ENCODE measurements around the gene TESMIN. TPM values are rescaled to one million over a fixed set of nuclear protein-coding genes. Genes with fewer than 3 reads are reported as not detected.

Gene TESMIN, protein sequence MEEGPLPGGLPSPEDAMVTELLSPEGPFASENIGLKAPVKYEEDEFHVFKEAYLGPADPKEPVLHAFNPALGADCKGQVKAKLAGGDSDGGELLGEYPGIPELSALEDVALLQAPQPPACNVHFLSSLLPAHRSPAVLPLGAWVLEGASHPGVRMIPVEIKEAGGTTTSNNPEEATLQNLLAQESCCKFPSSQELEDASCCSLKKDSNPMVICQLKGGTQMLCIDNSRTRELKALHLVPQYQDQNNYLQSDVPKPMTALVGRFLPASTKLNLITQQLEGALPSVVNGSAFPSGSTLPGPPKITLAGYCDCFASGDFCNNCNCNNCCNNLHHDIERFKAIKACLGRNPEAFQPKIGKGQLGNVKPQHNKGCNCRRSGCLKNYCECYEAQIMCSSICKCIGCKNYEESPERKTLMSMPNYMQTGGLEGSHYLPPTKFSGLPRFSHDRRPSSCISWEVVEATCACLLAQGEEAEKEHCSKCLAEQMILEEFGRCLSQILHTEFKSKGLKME
- 10 to 100 TPM; 14.3 to 20.7 TPM for total RNA-seq

DNA sequence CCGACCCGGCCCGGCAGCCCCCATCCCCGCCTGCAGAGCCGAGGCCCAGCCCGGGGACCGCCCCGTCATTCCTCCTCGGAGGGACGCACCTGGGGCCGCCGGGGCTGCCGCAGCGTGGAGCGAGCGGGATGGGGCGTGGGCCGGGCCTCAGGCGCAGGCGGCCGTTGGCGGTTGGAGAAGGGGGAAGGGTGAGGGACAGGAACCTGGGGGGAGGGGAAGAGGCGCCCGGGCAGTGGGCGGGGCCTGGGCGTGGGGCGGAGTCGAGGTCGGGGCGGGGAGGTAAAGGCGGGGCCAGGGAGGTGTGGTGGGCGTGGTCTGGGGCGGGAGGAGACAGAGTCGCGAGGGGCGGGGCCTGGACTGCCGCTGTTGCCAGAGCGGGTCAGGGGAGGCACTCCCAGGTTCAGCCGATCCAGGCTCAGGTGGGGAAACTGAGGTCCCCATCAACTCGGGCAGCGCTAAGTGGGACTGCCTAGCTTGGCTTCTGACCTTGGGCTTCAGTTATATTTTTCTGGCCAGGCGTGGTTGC is at the start of gene TESMIN:
TSS of gene TESMIN (minus strand) at position 190 of the 526 bp plus-strand sequence. CDS start 860 bp downstream, outside the sequence.
- H3K9ac ChIP-seq (ENCODE audit: low read depth in 2 of 2, low read length in 2 of 2) = peak within 1 kb of the TSS in 1 of 2 donors; percentile 72
- H3K27ac ChIP-seq = no peak within 1 kb of the TSS

DNA sequence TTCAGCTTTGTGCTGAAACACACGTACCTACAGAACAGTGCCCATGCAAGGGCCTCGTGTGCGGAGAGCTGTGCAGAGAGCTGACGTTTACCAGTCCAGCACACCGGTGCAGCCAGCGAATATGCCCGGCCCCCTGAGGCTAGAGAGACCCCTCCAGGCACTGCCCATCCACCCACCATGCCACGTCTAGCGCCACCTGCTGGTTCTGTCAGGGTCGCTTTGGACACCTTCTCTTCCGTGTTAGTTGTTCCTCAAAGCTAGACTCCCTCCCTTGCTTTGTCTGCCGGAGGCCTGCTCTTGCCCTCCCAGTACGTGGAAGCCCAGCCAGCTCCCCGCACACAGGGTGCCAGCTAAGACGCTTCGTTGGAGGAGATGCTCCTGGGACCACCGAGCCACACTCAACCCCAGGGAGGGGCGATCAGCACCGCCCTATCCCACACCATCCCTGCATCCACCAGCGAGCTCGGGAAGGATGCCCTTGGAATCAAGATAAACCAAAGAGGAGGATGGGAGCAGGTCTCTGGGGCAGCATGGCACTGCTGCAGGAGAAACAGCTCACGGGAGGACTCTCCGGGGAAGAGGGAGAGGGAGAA is 47.0 kb upstream of the TESMIN start:
- H3K36me3 ChIP-seq = peaks cover 19% of the 10 kb centered on the region
- DNase-seq = peak; percentile 36
- H3K4me1 ChIP-seq = no peaks in the 10 kb centered on the region

More for the DNA sequence above, at the start of gene TESMIN:
- DNase-seq = peak; percentile 98
- TF ChIP-seq, protein P1, sequence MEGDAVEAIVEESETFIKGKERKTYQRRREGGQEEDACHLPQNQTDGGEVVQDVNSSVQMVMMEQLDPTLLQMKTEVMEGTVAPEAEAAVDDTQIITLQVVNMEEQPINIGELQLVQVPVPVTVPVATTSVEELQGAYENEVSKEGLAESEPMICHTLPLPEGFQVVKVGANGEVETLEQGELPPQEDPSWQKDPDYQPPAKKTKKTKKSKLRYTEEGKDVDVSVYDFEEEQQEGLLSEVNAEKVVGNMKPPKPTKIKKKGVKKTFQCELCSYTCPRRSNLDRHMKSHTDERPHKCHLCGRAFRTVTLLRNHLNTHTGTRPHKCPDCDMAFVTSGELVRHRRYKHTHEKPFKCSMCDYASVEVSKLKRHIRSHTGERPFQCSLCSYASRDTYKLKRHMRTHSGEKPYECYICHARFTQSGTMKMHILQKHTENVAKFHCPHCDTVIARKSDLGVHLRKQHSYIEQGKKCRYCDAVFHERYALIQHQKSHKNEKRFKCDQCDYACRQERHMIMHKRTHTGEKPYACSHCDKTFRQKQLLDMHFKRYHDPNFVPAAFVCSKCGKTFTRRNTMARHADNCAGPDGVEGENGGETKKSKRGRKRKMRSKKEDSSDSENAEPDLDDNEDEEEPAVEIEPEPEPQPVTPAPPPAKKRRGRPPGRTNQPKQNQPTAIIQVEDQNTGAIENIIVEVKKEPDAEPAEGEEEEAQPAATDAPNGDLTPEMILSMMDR (IDR thresholded peaks at IDR 0.05) = no peak
- H3K36me3 ChIP-seq = no peaks in the 10 kb centered on the region
- intact Hi-C loops (cut with DNase I) = no loop called here
- H3K4me1 ChIP-seq = no peaks in the 10 kb centered on the region
- H3K27me3 ChIP-seq = no peaks in the 10 kb centered on the region
- H3K4me3 ChIP-seq = peak within 1 kb of the TSS; percentile 54
- H3K9me3 ChIP-seq = no peaks in the 10 kb centered on the region

DNA sequence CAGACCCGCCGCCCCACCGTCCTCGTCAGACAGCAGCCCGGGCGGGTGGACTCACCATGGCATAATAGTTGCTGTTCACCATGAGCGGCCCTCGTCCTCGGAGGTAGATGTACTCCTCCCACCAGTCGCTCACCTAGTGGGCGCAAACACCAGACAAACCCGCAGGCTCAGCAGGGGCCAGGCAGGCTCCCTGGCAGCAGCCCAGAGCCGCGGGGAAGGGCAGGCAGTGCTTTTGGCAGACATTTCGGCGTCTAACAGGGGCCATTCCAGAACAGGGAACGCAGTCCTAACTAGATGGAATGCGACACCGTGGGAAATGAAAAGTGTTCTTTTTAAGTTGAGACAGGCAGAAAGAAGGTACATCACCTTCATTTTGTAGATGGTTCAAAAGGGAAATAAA is 45.5 kb upstream of the TESMIN start:
- no peaks in the 10 kb centered on the region for H3K9me3 ChIP-seq
- peaks cover 19% of the 10 kb centered on the region for H3K36me3 ChIP-seq
- H3K27me3 ChIP-seq = no peaks in the 10 kb centered on the region
- H3K4me1 ChIP-seq = no peaks in the 10 kb centered on the region
- no peak for DNase-seq
- H3K27ac ChIP-seq = no peak overlapping the region
- no peak overlapping the region for H3K4me3 ChIP-seq
- intact Hi-C loops (cut with DNase I) = loop anchor here (10.0 kb wide), 1 partner anchor 172 kb away; no protein-coding TSS in a partner anchor
- no peak overlapping the region for H3K9ac ChIP-seq (ENCODE audit: low read depth in 2 of 2, low read length in 2 of 2)
- TF ChIP-seq, protein P1 (IDR thresholded peaks at IDR 0.05) = no peak

More for the DNA sequence above, 47.0 kb upstream of the TESMIN start:
- no peaks in the 10 kb centered on the region for H3K27me3 ChIP-seq
- no peak overlapping the region for H3K4me3 ChIP-seq
- TF ChIP-seq, protein P1 (IDR thresholded peaks at IDR 0.05) = peak; percentile 46
- intact Hi-C loops (cut with DNase I) = loop anchor here (10.0 kb wide), 1 partner anchor 174 kb away; no protein-coding TSS in a partner anchor
- H3K27ac ChIP-seq = no peak overlapping the region
- no peaks in the 10 kb centered on the region for H3K9me3 ChIP-seq
- no peak overlapping the region for H3K9ac ChIP-seq (ENCODE audit: low read depth in 2 of 2, low read length in 2 of 2)

DNA sequence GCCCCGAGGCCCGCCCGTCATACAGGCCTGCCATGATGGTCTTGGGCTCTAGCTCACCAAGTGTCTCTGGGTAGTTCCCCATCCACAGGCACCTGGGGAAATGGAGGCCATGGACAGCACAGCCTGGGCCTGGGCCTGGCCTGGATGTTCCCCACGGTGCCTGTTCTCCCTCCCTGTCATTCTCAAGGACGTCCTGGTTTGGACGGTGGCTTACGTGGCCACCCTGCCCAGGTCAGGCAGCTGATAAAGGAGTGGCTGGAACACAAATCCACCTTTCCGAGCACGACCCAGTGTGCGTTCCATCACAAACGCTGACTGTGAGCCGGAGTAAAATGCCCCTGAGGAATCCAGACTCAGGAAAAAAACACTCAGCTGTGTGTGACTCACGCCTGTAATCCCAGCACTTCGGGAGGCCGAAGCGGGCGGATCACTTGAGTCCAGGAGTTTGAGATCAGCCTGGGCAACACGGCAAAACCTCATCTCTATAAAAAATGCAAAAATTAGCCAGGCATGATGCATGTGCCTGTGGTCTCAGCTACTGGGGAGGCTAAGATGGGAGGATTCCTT is 41.2 kb upstream of the TESMIN start:
- Histone ChIP-seq H3K36me3 (peaks cover 19% of the 10 kb centered on the region), H3K9ac (ENCODE audit: low read depth in 2 of 2, low read length in 2 of 2) (no peak overlapping the region), H3K4me1 (no peaks in the 10 kb centered on the region), H3K27me3 (no peaks in the 10 kb centered on the region), H3K27ac (no peak overlapping the region), H3K9me3 (no peaks in the 10 kb centered on the region), H3K4me3 (no peak overlapping the region)
- TF ChIP-seq, protein P1 (IDR thresholded peaks at IDR 0.05) = no peak
- intact Hi-C loops (cut with DNase I) = loop anchor here (10.0 kb wide), 1 partner anchor 168 kb away; no protein-coding TSS in a partner anchor
- DNase-seq = no peak

GRCh38 chr11:68784653-68785052 is 33.3 kb upstream of the TESMIN start:
- intact Hi-C loops (cut with DNase I) = no loop called here
- Histone ChIP-seq H3K27ac (no peak overlapping the region), H3K36me3 (peaks cover 24% of the 10 kb centered on the region), H3K9ac (ENCODE audit: low read depth in 2 of 2, low read length in 2 of 2) (no peak overlapping the region), H3K27me3 (no peaks in the 10 kb centered on the region), H3K9me3 (no peaks in the 10 kb centered on the region), H3K4me1 (no peaks in the 10 kb centered on the region), H3K4me3 (no peak overlapping the region)
- DNase-seq = no peak
- TF ChIP-seq, protein P1 (IDR thresholded peaks at IDR 0.05) = no peak

Measured in colonic mucosa (tissue), 4 donors.